ENCODE results near the gene CCNY. TPM values are rescaled to one million over a fixed set of nuclear protein-coding genes. Genes with fewer than 3 reads are reported as not detected.
A peak's percentile ranks its signal among the peaks of the same experiment; 100 is the strongest.

The CCNY gene
- total RNA-seq, 1 donor from 2014 or later: 37.5 TPM

GRCh38 chr10:35446439-35446838 lies 110.1 kb downstream of the CCNY start:
- H3K4me3 ChIP-seq: no peak overlapping the region
- peaks cover 5 to 52% of the 10 kb centered on the region in 2 donors for H3K4me1 ChIP-seq
- no peaks in the 10 kb centered on the region for H3K36me3 ChIP-seq
- no peaks in the 10 kb centered on the region for H3K27me3 ChIP-seq
- intact Hi-C loops (cut with DNase I): no loop called here
- H3K9me3 ChIP-seq: peaks cover 16 to 30% of the 10 kb centered on the region in 2 donors
- H3K27ac ChIP-seq: peak overlapping the region in 1 of 2 donors; percentile 43
- no peak for TF ChIP-seq CTCF (IDR thresholded peaks at IDR 0.05)
- no peak for DNase-seq (ENCODE audit: low spot score in 2 of 2)

- no peak for TF ChIP-seq CTCF (IDR thresholded peaks at IDR 0.05)
- Histone ChIP-seq H3K36me3 (no peaks in the 10 kb centered on the region), H3K9me3 (peaks cover 16 to 23% of the 10 kb centered on the region in 2 donors), H3K27ac (peak overlapping the region; percentile 61 to 67), H3K4me3 (peak overlapping the region in 1 of 2 donors; percentile 31), H3K27me3 (no peaks in the 10 kb centered on the region), H3K4me1 (peaks cover 5 to 58% of the 10 kb centered on the region in 2 donors)
- intact Hi-C loops (cut with DNase I): no loop called here
- no peak for DNase-seq (ENCODE audit: low spot score in 2 of 2)
These were observed 111.5 kb downstream of the CCNY start for GRCh38 chr10:35447693-35448407.

GRCh38 chr10:35448687-35449662 lies 112.7 kb downstream of the CCNY start:
- Histone ChIP-seq H3K4me1 (peaks cover 5 to 65% of the 10 kb centered on the region in 2 donors), H3K36me3 (no peaks in the 10 kb centered on the region), H3K4me3 (no peak overlapping the region), H3K27ac (peak overlapping the region; percentile 64 to 67), H3K27me3 (no peaks in the 10 kb centered on the region), H3K9me3 (peaks cover 8 to 12% of the 10 kb centered on the region in 2 donors)
- intact Hi-C loops (cut with DNase I): no loop called here
- TF ChIP-seq CTCF (IDR thresholded peaks at IDR 0.05): no peak
- DNase-seq (ENCODE audit: low spot score in 2 of 2): no peak

- no peak for TF ChIP-seq CTCF (IDR thresholded peaks at IDR 0.05)
- intact Hi-C loops (cut with DNase I): no loop called here
These were observed 113.6 kb downstream of the CCNY start for GRCh38 chr10:35449944-35450343.

GRCh38 chr10:35451151-35452016 lies 115.1 kb downstream of the CCNY start:
- intact Hi-C loops (cut with DNase I): no loop called here
- H3K9me3 ChIP-seq: no peaks in the 10 kb centered on the region
- H3K4me1 ChIP-seq: peaks cover 12 to 81% of the 10 kb centered on the region in 2 donors
- H3K27ac ChIP-seq: peak overlapping the region; percentile 64 to 67
- H3K27me3 ChIP-seq: no peaks in the 10 kb centered on the region
- H3K4me3 ChIP-seq: no peak overlapping the region
- no peak for DNase-seq (ENCODE audit: low spot score in 2 of 2)
- no peak for TF ChIP-seq CTCF (IDR thresholded peaks at IDR 0.05)
- no peaks in the 10 kb centered on the region for H3K36me3 ChIP-seq

More at GRCh38 chr10:35449944-35450343, 113.6 kb downstream of the CCNY start:
- Histone ChIP-seq H3K36me3 (no peaks in the 10 kb centered on the region), H3K27me3 (no peaks in the 10 kb centered on the region), H3K9me3 (peaks cover 0 to 4% of the 10 kb centered on the region in 2 donors), H3K4me1 (peaks cover 9 to 75% of the 10 kb centered on the region in 2 donors), H3K27ac (peak overlapping the region; percentile 64 to 67), H3K4me3 (no peak overlapping the region)
- DNase-seq (ENCODE audit: low spot score in 2 of 2): no peak

All from ascending aorta (tissue), 2 donors.